DND-41 (cell line): ENCODE data around the gene PROSER3.
A peak's percentile ranks its signal among the peaks of the same experiment; 100 is the strongest.

Experiments used
- ATAC-seq: fragments of 200-7000 bp; cut with Tn5 transposase; 3 replicates; pipeline ENCODE4 v1.9.1; 2021; ENCODE audit warnings: low read depth; ENCODE audit not compliant: insufficient read depth
- DNase-seq: peaks from one replicate; pipeline ENCODE4 v3.0.0-alpha.2; 2020
- H2AFZ ChIP-seq: 2 replicates; pipeline ENCODE4 v1.6.0; 2012; ENCODE audit warnings: low read depth, low read length
- H3K27ac ChIP-seq: 2 replicates; pipeline ENCODE4 v1.5.1; 2012; ENCODE audit warnings: low read length, inconsistent platforms
- H3K27me3 ChIP-seq: fragments of 200-600 bp; sonication (generic); 2 replicates; pipeline ENCODE4 v1.6.0; 2012; ENCODE audit warnings: low read length, mild to moderate bottlenecking, inconsistent platforms; ENCODE audit not compliant: insufficient read depth, poor library complexity
- H3K36me3 ChIP-seq: 2 replicates; pipeline ENCODE4 v1.5.1; 2012; ENCODE audit warnings: low read length, inconsistent platforms; ENCODE audit not compliant: insufficient read depth
- H3K4me1 ChIP-seq: 2 replicates; pipeline ENCODE4 v1.5.1; 2012; ENCODE audit warnings: mild to moderate bottlenecking, low read length; ENCODE audit not compliant: insufficient read depth
- H3K4me2 ChIP-seq: 2 replicates; pipeline ENCODE4 v1.6.0; 2012; ENCODE audit warnings: mild to moderate bottlenecking, moderate library complexity, low read length, inconsistent platforms; ENCODE audit not compliant: insufficient read depth
- H3K4me3 ChIP-seq, 2 experiments: fragments of 200-600 bp in 1 of 2; shearing (Covaris generic) in 1 of 2; 2 replicates each; pipeline ENCODE4 v1.5.1; 2012 to 2016; ENCODE audit warnings: inconsistent platforms in 2 of 2, low read length in 2 of 2, mild to moderate bottlenecking in 2 of 2, low read depth in 1 of 2, moderate library complexity in 1 of 2
- H3K79me2 ChIP-seq: 2 replicates; pipeline ENCODE4 v1.6.0; 2012; ENCODE audit warnings: low read length, inconsistent platforms; ENCODE audit not compliant: insufficient read depth
- H3K9ac ChIP-seq: 2 replicates; pipeline ENCODE4 v1.6.0; 2012; ENCODE audit warnings: low read depth, mild to moderate bottlenecking, inconsistent platforms, low read length, moderate library complexity
- H3K9me3 ChIP-seq: 2 replicates; pipeline ENCODE4 v1.5.1; 2012; ENCODE audit warnings: low read length, moderate library complexity, mild to moderate bottlenecking, inconsistent platforms; ENCODE audit not compliant: insufficient read depth, severe bottlenecking
- H4K20me1 ChIP-seq: 2 replicates; pipeline ENCODE4 v1.6.0; 2012; ENCODE audit warnings: low read length; ENCODE audit not compliant: insufficient read depth
- CTCF ChIP-seq: IDR thresholded peaks from 2 replicates; pipeline ENCODE4 v1.5.1; 2012; ENCODE audit warnings: borderline replicate concordance, low read length, moderate library complexity, mild to moderate bottlenecking; ENCODE audit not compliant: poor library complexity, severe bottlenecking; ENCODE audit errors: extremely low read depth
- EZH2 ChIP-seq: IDR thresholded peaks from 3 replicates; pipeline ENCODE4 v1.6.1; 2012; ENCODE audit warnings: borderline replicate concordance, low read depth, mild to moderate bottlenecking, moderate library complexity, low read length, inconsistent platforms; ENCODE audit not compliant: severe bottlenecking

PROSER3 gene

GRCh38 chr19:35719402-35720162, 38.4 kb upstream of the PROSER3 start:
- Histone ChIP-seq H2AFZ (no peak overlapping the region), H3K27ac (peak overlapping the region; percentile 48; the same call in 1 of the 2 replicates), H3K4me2 (peak overlapping the region; percentile 82), H3K27me3 (no peaks in the 10 kb centered on the region), H3K4me3 (peak overlapping the region; percentile 56 to 94; a peak in 3 of 4 replicates), H3K4me1 (peaks cover 42% of the 10 kb centered on the region), H3K9me3 (no peaks in the 10 kb centered on the region), H3K36me3 (peaks cover 56% of the 10 kb centered on the region), H3K9ac (peak overlapping the region; percentile 84), H3K79me2 (peaks cover 54% of the 10 kb centered on the region), H4K20me1 (peaks cover 49% of the 10 kb centered on the region)
- ATAC-seq, result no peak
- TF ChIP-seq EZH2 (no peak), CTCF (no peak)
- DNase-seq, result no peak

DNA sequence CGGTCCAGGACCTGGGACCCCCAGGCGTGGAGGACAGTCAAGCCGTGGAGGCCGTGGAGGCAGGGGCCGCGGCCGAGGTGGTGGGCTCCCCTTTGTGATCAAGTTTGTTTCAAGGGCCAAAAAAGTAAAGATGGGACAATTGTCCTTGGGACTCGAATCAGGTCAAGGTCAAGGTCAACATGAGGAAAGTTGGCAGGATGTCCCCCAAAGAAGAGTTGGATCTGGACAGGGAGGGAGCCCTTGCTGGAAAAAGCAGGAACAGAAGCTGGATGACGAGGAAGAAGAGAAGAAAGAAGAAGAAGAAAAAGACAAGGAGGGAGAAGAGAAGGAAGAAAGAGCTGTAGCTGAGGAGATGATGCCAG, 37.8 kb upstream of the PROSER3 start:
- Histone ChIP-seq H4K20me1 (peaks cover 54% of the 10 kb centered on the region), H3K4me2 (peak overlapping the region; percentile 82; the same call in 1 of the 2 replicates), H3K9me3 (no peaks in the 10 kb centered on the region), H3K79me2 (peaks cover 54% of the 10 kb centered on the region), H3K36me3 (peaks cover 61% of the 10 kb centered on the region), H3K27ac (no peak overlapping the region), H2AFZ (no peak overlapping the region), H3K4me1 (peaks cover 42% of the 10 kb centered on the region), H3K27me3 (no peaks in the 10 kb centered on the region), H3K9ac (no peak overlapping the region), H3K4me3 (no peak overlapping the region)
- ATAC-seq (no peak), DNase-seq (no peak)
- TF ChIP-seq EZH2, result no peak
- TF ChIP-seq CTCF, result no peak

- H3K27me3 ChIP-seq, result no peaks in the 10 kb centered on the region
- no peak for TF ChIP-seq CTCF
- TF ChIP-seq EZH2, result no peak
- H3K4me2 ChIP-seq, result no peak overlapping the region
- ATAC-seq, result no peak
- H3K4me3 ChIP-seq, result no peak overlapping the region
- H4K20me1 ChIP-seq, result peaks cover 59% of the 10 kb centered on the region
- H3K9me3 ChIP-seq, result no peaks in the 10 kb centered on the region
- no peak overlapping the region for H3K27ac ChIP-seq
- peaks cover 41% of the 10 kb centered on the region for H3K4me1 ChIP-seq
- H3K9ac ChIP-seq, result no peak overlapping the region
- H2AFZ ChIP-seq, result no peak overlapping the region
- no peak for DNase-seq
- H3K36me3 ChIP-seq, result peaks cover 66% of the 10 kb centered on the region
- H3K79me2 ChIP-seq, result peaks cover 54% of the 10 kb centered on the region
Observed at GRCh38 chr19:35720648-35721047, 37.3 kb upstream of the PROSER3 start.

DNA sequence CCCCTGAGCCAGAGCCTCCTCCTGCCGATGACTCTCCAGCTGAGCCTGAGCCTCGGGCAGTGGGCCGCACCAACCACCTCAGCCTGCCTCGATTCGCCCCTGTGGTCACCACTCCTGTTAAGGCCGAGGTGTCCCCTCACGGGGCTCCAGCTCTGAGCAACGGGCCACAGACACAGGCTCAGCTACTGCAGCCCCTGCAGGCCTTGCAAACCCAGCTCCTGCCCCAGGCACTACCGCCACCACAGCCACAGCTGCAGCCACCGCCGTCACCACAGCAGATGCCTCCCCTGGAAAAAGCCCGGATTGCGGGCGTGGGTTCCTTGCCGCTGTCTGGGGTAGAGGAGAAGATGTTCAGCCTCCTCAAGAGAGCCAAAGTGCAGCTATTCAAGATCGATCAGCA, 36.6 kb upstream of the PROSER3 start:
- H3K27ac ChIP-seq, result no peak overlapping the region
- peaks cover 73% of the 10 kb centered on the region for H3K36me3 ChIP-seq
- DNase-seq (no peak), ATAC-seq (no peak)
- TF ChIP-seq CTCF (no peak), EZH2 (no peak)
- H3K9me3 ChIP-seq, result no peaks in the 10 kb centered on the region
- H3K4me1 ChIP-seq, result peaks cover 33% of the 10 kb centered on the region
- peaks cover 51% of the 10 kb centered on the region for H3K79me2 ChIP-seq
- peaks cover 66% of the 10 kb centered on the region for H4K20me1 ChIP-seq
- no peak overlapping the region for H3K4me2 ChIP-seq
- no peak overlapping the region for H3K4me3 ChIP-seq
- no peak overlapping the region for H2AFZ ChIP-seq
- H3K27me3 ChIP-seq, result no peaks in the 10 kb centered on the region
- no peak overlapping the region for H3K9ac ChIP-seq
